GM12873 (cell line): ENCODE results near the gene EPHB1.

ENCODE experiments used
- CTCF ChIP-seq: IDR thresholded peaks from 2 replicates; pipeline ENCODE4 v1.5.1; 2012; ENCODE audit warnings: low read depth, mild to moderate bottlenecking, moderate library complexity, low read length, control low read depth; ENCODE audit not compliant: insufficient read depth; ENCODE audit errors: missing control alignments

EPHB1 gene

GRCh38 chr3:135134684-135135075 is 339.6 kb downstream of the EPHB1 start:
- no peak for TF ChIP-seq CTCF

- no peak for TF ChIP-seq CTCF
Measured at GRCh38 chr3:135135445-135135844, 340.4 kb downstream of the EPHB1 start.

- no peak for TF ChIP-seq CTCF
Measured at GRCh38 chr3:135136361-135137100, 341.5 kb downstream of the EPHB1 start.

- no peak for TF ChIP-seq CTCF
Measured at GRCh38 chr3:135137296-135137695, 342.2 kb downstream of the EPHB1 start.

- no peak for TF ChIP-seq CTCF
Measured at GRCh38 chr3:135138776-135139175, 343.7 kb downstream of the EPHB1 start.

- TF ChIP-seq CTCF: no peak
Measured at GRCh38 chr3:135140591-135140990, 345.5 kb downstream of the EPHB1 start.

- no peak for TF ChIP-seq CTCF
Measured at GRCh38 chr3:135141160-135141559, 346.1 kb downstream of the EPHB1 start.

GRCh38 chr3:135141672-135142071 is 346.6 kb downstream of the EPHB1 start:
- TF ChIP-seq CTCF: no peak
